Left lung (tissue), 10 donors: ENCODE data around the gene PTPN5. TPM values are rescaled to one million over a fixed set of nuclear protein-coding genes. Genes with fewer than 3 reads are reported as not detected.
A peak's percentile ranks its signal among the peaks of the same experiment; 100 is the strongest.

Source experiments
- ATAC-seq: fragments of 200-7000 bp; cut with Tn5 transposase; one replicate; pipeline ENCODE4 v1.9.1; 2020; ENCODE audit warnings: moderate library complexity
- DNase-seq, 4 donors: peaks; one replicate each; pipeline ENCODE4 v3.0.0-alpha.2; 2013 to 2020
- H3K27ac ChIP-seq, 2 donors: fragments of 200-600 bp; sonication (generic) in 1 of 2; one replicate each; pipeline versions ENCODE4 v1.5.0 to v1.8.0; 2020 to 2021
- H3K27me3 ChIP-seq, 2 donors: fragments of 200-600 bp; sonication (generic) in 1 of 2; one replicate each; pipeline versions ENCODE4 v1.5.0 to v1.8.0; 2020 to 2021
- H3K36me3 ChIP-seq, 2 donors: fragments of 200-600 bp; sonication (generic) in 1 of 2; one replicate each; pipeline versions ENCODE4 v1.5.0 to v1.8.0; 2020 to 2021
- H3K4me1 ChIP-seq, 2 donors: fragments of 200-600 bp; one replicate each; pipeline ENCODE4 v1.8.0; 2021
- H3K4me3 ChIP-seq, 2 donors: fragments of 200-600 bp; sonication (generic) in 1 of 2; one replicate each; pipeline versions ENCODE4 v1.5.0 to v1.8.0; 2020 to 2021; ENCODE audit warnings: mild to moderate bottlenecking in 1 of 2
- H3K9me3 ChIP-seq, 2 donors: fragments of 200-600 bp; sonication (generic) in 1 of 2; one replicate each; pipeline versions ENCODE4 v1.5.0 to v1.8.0; 2020 to 2021
- CTCF ChIP-seq, 2 donors: fragments of 200-600 bp; sonication (generic) in 1 of 2; IDR thresholded peaks; one replicate each; pipeline versions ENCODE4 v1.5.0 to v1.8.0; 2021; ENCODE audit warnings: antibody characterized with exemption in 2 of 2
- intact Hi-C, 2 donors: fragments of 100-400 bp; cut with DNase I; formaldehyde crosslinking; loops; one replicate each; pipeline versions ENCODE4 v1.11.2 to v1.14.2; 2022
- polyA plus RNA-seq, 6 donors: library from polyadenylated mRNA; unstranded; fragments of 120-200 nt; gene quantifications; one replicate each; pipeline ENCODE4 v1.2.1, GENCODE V29; 2013; ENCODE audit not compliant: insufficient read length in 6 of 6
- total RNA-seq, 2 donors: library from RNA; stranded (reverse); fragmentation: NEBNext Ultra II Directional; extraction: Animal tissue kit (Norgen Biotek cat#: 25700); gene quantifications; one replicate each; pipeline ENCODE4 v1.2.1, GENCODE V29; 2021
- donor health status: DM: no; HTN: yes; CAD: no.
- donor health status: DM: no; HTN: no; CAD: no.

PTPN5 gene
- total and polyA plus RNA-seq, 8 donors = 0.13 to 1.4 (median 0.83) TPM; not detected in 1

- no peaks in the 10 kb centered on the region for H3K4me1 ChIP-seq
- DNase-seq (no peak), ATAC-seq (no peak)
- no peaks in the 10 kb centered on the region for H3K36me3 ChIP-seq
- no peak overlapping the region for H3K4me3 ChIP-seq
- no peak overlapping the region for H3K27ac ChIP-seq
- peaks cover 0 to under 1% of the 10 kb centered on the region in 2 donors for H3K27me3 ChIP-seq
- no peak for TF ChIP-seq CTCF (IDR thresholded peaks at IDR 0.05)
- H3K9me3 ChIP-seq = no peaks in the 10 kb centered on the region
- intact Hi-C loops = no loop called here
These were observed 13.1 kb downstream of the PTPN5 start for GRCh38 chr11:18778468-18778867.

- no peak for ATAC-seq
- no peak overlapping the region for H3K27ac ChIP-seq
- DNase-seq = no peak
- peaks cover 0 to 13% of the 10 kb centered on the region in 2 donors for H3K27me3 ChIP-seq
- intact Hi-C loops = no loop called here
- no peak for TF ChIP-seq CTCF (IDR thresholded peaks at IDR 0.05)
- H3K36me3 ChIP-seq = no peaks in the 10 kb centered on the region
- no peaks in the 10 kb centered on the region for H3K4me1 ChIP-seq
- no peaks in the 10 kb centered on the region for H3K9me3 ChIP-seq
- no peak overlapping the region for H3K4me3 ChIP-seq
These were observed 15.3 kb downstream of the PTPN5 start for GRCh38 chr11:18776324-18776723.

- peaks cover 0 to 13% of the 10 kb centered on the region in 2 donors for H3K27me3 ChIP-seq
- H3K36me3 ChIP-seq = no peaks in the 10 kb centered on the region
- peak; percentile 66 to 68 for TF ChIP-seq CTCF (IDR thresholded peaks at IDR 0.05)
- DNase-seq (peak in 2 of 4 donors; percentile 37 to 64), ATAC-seq (peak; percentile 92)
- H3K4me3 ChIP-seq = no peak overlapping the region
- no peaks in the 10 kb centered on the region for H3K4me1 ChIP-seq
- intact Hi-C loops = no loop called here
- no peaks in the 10 kb centered on the region for H3K9me3 ChIP-seq
- no peak overlapping the region for H3K27ac ChIP-seq
These were observed 15.9 kb downstream of the PTPN5 start for GRCh38 chr11:18775492-18776292.

GRCh38 chr11:18774801-18775200 lies 16.8 kb downstream of the PTPN5 start:
- no peak for TF ChIP-seq CTCF (IDR thresholded peaks at IDR 0.05)
- Histone ChIP-seq H3K4me1 (no peaks in the 10 kb centered on the region), H3K27me3 (peaks cover 0 to 13% of the 10 kb centered on the region in 2 donors), H3K27ac (no peak overlapping the region), H3K36me3 (no peaks in the 10 kb centered on the region), H3K9me3 (no peaks in the 10 kb centered on the region), H3K4me3 (no peak overlapping the region)
- intact Hi-C loops = no loop called here
- no peak for ATAC-seq
- no peak for DNase-seq

GRCh38 chr11:18773681-18774080 lies 17.9 kb downstream of the PTPN5 start:
- Histone ChIP-seq H3K36me3 (no peaks in the 10 kb centered on the region), H3K4me3 (no peak overlapping the region), H3K27me3 (peaks cover 0 to 13% of the 10 kb centered on the region in 2 donors), H3K4me1 (no peaks in the 10 kb centered on the region), H3K9me3 (no peaks in the 10 kb centered on the region), H3K27ac (no peak overlapping the region)
- intact Hi-C loops = no loop called here
- TF ChIP-seq CTCF (IDR thresholded peaks at IDR 0.05) = no peak
- no peak for ATAC-seq
- no peak for DNase-seq
